Activated CD8-positive, alpha-beta T cell treated with anti-CD3 and anti-CD28 coated beads for 36 hours (primary cell): Measurements from ENCODE around the gene LSP1. TPM values are rescaled to one million over a fixed set of nuclear protein-coding genes. Genes with fewer than 3 reads are reported as not detected.
"Not testable (repeated sequence)": the region's sequence is repeated elsewhere in the genome, so short reads cannot be mapped to it uniquely, and the experiment has no call there.

ENCODE experiments used
- ATAC-seq: fragments of 200-7000 bp; cut with Tn5 transposase; one replicate; pipeline ENCODE4 v1.10.0; 2021; ENCODE audit warnings: mild to moderate bottlenecking, moderate library complexity
- CTCF ChIA-PET: fragments of 350-600 bp; sonication (Branson Sonifier 250); formaldehyde crosslinking; loops from one replicate; lab custom pipeline; 2021; ENCODE audit warnings: antibody characterized with exemption; lab: Charles Lee
- POLR2A ChIA-PET: fragments of 350-600 bp; sonication (Branson Sonifier 250); formaldehyde crosslinking; loops from one replicate; lab custom pipeline; 2021; ENCODE audit warnings: antibody characterized with exemption; lab: Charles Lee
- DNase-seq: peaks from one replicate; pipeline ENCODE4 v3.0.0-alpha.2; 2020
- H3K27ac Mint-ChIP-seq: one replicate; pipeline ENCODE4 v1.8.0; 2021; ENCODE audit warnings: mild to moderate bottlenecking, mixed read lengths
- H3K27me3 Mint-ChIP-seq: one replicate; pipeline ENCODE4 v1.8.0; 2021; ENCODE audit warnings: mixed read lengths
- H3K36me3 Mint-ChIP-seq: one replicate; pipeline ENCODE4 v1.8.0; 2021; ENCODE audit warnings: low read depth, mixed read lengths
- H3K4me1 Mint-ChIP-seq: one replicate; pipeline ENCODE4 v1.8.0; 2021; ENCODE audit warnings: low read depth, mixed read lengths
- H3K4me3 Mint-ChIP-seq: one replicate; pipeline ENCODE4 v1.8.0; 2021; ENCODE audit warnings: mild to moderate bottlenecking, moderate library complexity, mixed read lengths
- H3K9me3 Mint-ChIP-seq: one replicate; pipeline ENCODE4 v1.8.0; 2021; ENCODE audit warnings: mixed read lengths
- CTCF ChIP-seq: fragments of 200-600 bp; IDR thresholded peaks from one replicate; pipeline ENCODE4 v1.8.0; 2022; ENCODE audit warnings: antibody characterized with exemption, mild to moderate bottlenecking
- intact Hi-C: fragments of 100-400 bp; cut with micrococcal nuclease; formaldehyde crosslinking; loops from one replicate; pipeline ENCODE4 v1.10.0; 2022
- total RNA-seq, 2 experiments: library from RNA; stranded (reverse); gene quantifications; one replicate each; pipeline ENCODE4 v1.2.3, GENCODE V29; 2021

Gene LSP1
- total RNA-seq, 2 experiments from 2014 or later = 247 to 251 TPM

DNA sequence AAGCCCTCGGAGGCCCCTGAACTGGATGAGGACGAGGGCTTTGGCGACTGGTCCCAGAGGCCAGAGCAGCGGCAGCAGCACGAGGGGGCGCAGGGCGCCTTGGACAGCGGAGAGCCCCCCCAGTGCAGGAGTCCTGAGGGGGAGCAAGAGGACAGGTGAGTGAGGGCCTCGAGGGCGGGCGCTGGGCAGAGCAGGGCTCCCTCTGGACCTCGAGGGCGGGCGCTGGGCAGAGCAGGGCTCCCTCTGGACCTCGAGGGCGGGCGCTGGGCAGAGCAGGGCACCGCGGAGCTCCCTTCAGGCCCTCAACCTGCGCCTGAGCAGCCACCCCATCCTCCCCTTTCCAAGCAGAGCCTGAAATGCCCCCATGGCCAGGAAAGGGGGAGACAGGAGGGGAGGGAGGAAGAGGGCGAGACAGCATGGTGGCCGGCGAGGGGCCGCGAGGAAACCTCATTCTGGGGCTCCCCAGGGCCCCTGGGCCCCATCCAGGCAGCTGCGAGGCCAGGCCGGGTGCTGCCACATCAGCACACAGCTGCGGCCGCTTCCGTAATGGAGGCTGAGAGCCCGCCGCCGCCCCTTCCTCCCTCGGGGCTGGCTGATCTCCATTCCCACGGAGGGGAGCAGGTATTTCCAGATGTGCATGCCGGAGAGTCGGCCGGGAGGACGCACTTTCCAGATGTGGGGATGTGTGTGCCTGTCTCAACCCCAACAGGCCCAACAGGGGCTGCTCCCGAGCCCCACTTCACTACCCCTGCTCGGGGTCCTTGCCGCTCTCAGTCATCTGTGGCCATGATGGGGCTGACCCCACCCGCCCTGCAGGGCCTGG, 28.8 kb downstream of the LSP1 start:
- no peak for TF ChIP-seq CTCF
- H3K36me3 Mint-ChIP-seq = no peaks in the 10 kb centered on the region
- no peaks in the 10 kb centered on the region for H3K27me3 Mint-ChIP-seq
- no peak overlapping the region for H3K27ac Mint-ChIP-seq
- H3K9me3 Mint-ChIP-seq = no peaks in the 10 kb centered on the region
- intact Hi-C loops = loop anchor here (5.0 to 10.0 kb wide), 3 partner anchors 36 to 273 kb away; partner anchors contain the start of genes TNNI2 and TNNT3
- ChIA-PET CTCF (interaction anchor here (0.6 to 3.9 kb wide), 44 partner anchors 9 to 275 kb away, joined by 3 to 34 read pairs (median 5); partner anchors contain the start of genes H19, LSP1, PRR33 and TNNI2), POLR2A (interaction anchor here (0.6 to 1.4 kb wide), 7 partner anchors 9 to 423 kb away, joined by 3 to 10 read pairs (median 4); partner anchors contain the start of gene PRR33)
- ATAC-seq = peak; percentile 24
- H3K4me1 Mint-ChIP-seq = peaks cover 8% of the 10 kb centered on the region
- DNase-seq = peak; percentile 15
- H3K4me3 Mint-ChIP-seq = no peak overlapping the region

DNA sequence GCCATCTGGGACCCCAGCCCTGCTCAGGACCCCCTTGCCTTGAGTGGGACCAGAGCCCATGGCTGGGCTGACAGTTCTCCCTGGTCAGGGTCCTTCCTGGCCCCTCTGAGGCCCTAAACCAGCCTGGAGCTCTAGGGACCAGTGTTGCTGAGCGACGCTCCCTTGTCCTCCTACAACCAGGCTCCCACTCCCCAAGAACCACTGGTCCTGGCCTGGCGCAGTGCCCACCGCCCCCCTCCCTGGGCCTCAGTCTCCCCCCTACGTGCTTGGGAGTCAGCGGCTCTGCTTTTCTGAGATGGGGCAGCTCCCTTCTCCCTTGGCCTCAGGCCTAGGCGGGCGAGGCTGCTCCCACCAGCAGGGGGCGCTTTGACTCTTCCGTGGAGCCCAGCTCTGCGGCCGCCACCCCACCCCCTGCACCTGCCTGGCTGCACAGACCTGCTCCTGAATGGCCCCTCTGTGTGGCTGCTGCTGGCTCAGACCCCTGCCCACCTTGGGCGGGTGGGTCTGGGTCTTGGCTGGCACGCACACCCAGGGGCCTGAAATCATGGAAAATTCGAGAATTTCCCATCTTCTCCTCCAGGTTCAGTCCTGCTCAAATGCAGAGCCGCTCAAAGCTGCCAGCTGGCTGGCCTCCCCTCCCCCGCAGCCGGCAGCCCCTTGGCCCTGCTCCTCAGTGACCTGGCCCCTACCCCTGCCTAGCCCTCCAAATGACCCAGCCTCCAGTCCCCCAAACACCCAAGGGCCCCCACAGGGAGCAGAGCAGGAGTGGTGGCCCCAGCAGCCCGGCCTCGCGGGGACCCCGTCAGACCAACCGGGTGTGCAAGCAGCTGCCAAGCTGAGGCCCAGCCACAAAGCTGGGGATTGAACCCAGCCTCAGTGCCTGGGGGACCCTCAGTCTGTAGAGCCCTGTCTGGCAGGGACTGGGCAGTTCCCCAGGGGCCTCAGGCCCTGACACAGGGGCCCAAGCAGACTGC, 29.7 kb downstream of the LSP1 start:
- intact Hi-C loops = loop anchor here (5.0 to 10.0 kb wide), 3 partner anchors 35 to 272 kb away; partner anchors contain the start of genes TNNI2 and TNNT3
- Mint-ChIP-seq H3K4me1 (peaks cover 6% of the 10 kb centered on the region), H3K27me3 (no peaks in the 10 kb centered on the region), H3K36me3 (peaks cover under 1% of the 10 kb centered on the region), H3K9me3 (no peaks in the 10 kb centered on the region), H3K4me3 (no peak overlapping the region), H3K27ac (no peak overlapping the region)
- ChIA-PET CTCF (interaction anchor here (0.6 to 3.9 kb wide), 44 partner anchors 9 to 274 kb away, joined by 3 to 34 read pairs (median 5); partner anchors contain the start of genes H19, LSP1, PRR33 and TNNI2), POLR2A (interaction anchor here (1.0 to 1.5 kb wide), 6 partner anchors 9 to 423 kb away, joined by 3 to 10 read pairs (median 4); partner anchors contain the start of gene PRR33)
- peak; percentile 78 for TF ChIP-seq CTCF
- peak; percentile 89 for ATAC-seq
- peak; percentile 87 for DNase-seq

DNA sequence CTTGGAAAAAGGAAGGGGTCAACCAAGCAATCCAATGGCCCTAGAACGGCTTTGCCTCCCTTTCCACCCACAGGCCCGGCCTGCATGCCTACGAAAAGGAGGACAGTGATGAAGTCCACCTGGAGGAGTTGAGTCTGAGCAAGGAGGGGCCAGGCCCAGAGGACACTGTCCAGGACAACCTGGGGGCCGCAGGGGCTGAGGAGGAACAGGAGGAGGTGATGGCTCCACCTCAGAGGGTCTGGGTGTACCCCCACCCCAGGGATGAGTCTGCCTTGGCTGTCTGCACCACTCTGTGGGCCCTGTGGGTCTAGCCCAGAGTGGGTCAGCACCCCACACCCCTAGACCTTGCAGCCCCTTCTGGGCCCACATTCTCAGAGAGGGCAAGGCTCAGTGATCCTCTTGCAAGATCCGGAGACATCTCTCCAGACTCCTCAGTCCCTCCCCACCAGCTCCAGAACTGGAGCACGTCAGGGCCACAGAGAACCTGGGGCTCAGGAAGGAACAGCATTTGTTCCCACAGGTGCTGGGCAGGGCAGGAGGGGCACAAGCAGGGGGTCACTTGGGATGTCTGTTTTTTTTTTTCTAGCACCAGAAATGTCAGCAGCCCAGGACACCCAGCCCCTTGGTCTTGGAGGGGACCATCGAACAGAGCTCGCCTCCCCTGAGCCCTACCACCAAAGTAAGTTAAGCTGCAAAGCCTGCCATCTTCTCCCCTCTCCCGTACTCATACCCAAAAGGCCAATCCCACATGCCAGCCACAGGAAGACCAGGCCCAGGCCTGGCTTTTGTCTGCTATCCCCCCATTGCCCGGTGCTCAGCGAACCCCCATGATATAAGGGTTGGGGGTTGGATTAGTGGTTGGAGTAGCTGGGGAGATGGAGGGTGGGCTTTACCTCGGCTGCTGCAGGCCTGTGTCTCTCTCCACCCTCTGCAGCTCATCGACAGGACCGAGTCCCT, 30.7 kb downstream of the LSP1 start:
- TF ChIP-seq CTCF = no peak
- intact Hi-C loops = loop anchor here (5.0 to 10.0 kb wide), 3 partner anchors 34 to 271 kb away; partner anchors contain the start of genes TNNI2 and TNNT3
- Mint-ChIP-seq H3K27ac (no peak overlapping the region), H3K27me3 (no peaks in the 10 kb centered on the region), H3K9me3 (no peaks in the 10 kb centered on the region), H3K4me1 (peaks cover 12% of the 10 kb centered on the region), H3K36me3 (peaks cover 7% of the 10 kb centered on the region), H3K4me3 (no peak overlapping the region)
- no peak for ATAC-seq
- CTCF ChIA-PET = interaction anchor here (1.2 to 3.9 kb wide), 17 partner anchors 7 to 268 kb away, joined by 3 to 32 read pairs (median 12); partner anchors contain the start of genes LSP1 and PRR33
- no peak for DNase-seq
- POLR2A ChIA-PET = interaction anchor here (1.3 to 1.5 kb wide), 3 partner anchors 8 to 34 kb away, joined by 4 to 10 read pairs (median 4); partner anchors contain the start of gene PRR33

- Mint-ChIP-seq H3K36me3 (peaks cover 12% of the 10 kb centered on the region), H3K27ac (no peak overlapping the region), H3K9me3 (no peaks in the 10 kb centered on the region), H3K4me1 (peaks cover 16% of the 10 kb centered on the region), H3K27me3 (no peaks in the 10 kb centered on the region), H3K4me3 (no peak overlapping the region)
- ChIA-PET POLR2A (interaction anchor here (1.5 kb wide), 1 partner anchor 32 kb away, joined by 4 read pairs; no protein-coding TSS in a partner anchor), CTCF (interaction anchor here (1.2 kb wide), 1 partner anchor 32 kb away, joined by 3 read pairs; the partner anchor contains the start of gene LSP1)
- TF ChIP-seq CTCF = no peak
- no peak for DNase-seq
- ATAC-seq = no peak
- intact Hi-C loops = loop anchor here (5.0 to 10.0 kb wide), 3 partner anchors 33 to 270 kb away; partner anchors contain the start of genes TNNI2 and TNNT3
These were observed 31.4 kb downstream of the LSP1 start for GRCh38 chr11:1884303-1884700.

DNA sequence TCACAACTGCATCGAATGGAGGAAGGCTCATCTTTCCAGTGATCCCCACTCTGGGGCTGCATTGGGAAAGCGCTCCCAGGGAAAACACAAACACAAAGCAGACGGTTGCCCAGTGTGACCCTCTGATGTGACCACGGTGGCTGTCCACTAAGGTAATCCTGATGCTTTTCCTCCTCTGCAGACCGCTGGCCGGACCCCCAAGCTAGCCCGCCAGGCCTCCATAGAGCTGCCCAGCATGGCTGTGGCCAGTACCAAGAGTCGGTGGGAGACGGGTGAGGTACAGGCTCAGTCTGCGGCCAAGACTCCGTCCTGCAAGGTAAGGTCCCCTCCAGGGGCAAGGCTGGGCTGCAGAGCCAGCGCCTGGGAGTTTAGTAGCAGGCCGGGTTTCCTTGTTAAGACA, 33.7 kb downstream of the LSP1 start:
- H3K27me3 Mint-ChIP-seq, H3K27ac Mint-ChIP-seq, H3K9me3 Mint-ChIP-seq, ATAC-seq, CTCF ChIA-PET, POLR2A ChIA-PET, H3K4me3 Mint-ChIP-seq, DNase-seq: not testable (repeated sequence)
- peaks cover 20% of the 10 kb centered on the region for H3K4me1 Mint-ChIP-seq
- intact Hi-C loops = loop anchor here (10.0 kb wide), 1 partner anchor 268 kb away; no protein-coding TSS in a partner anchor
- H3K36me3 Mint-ChIP-seq = peaks cover 30% of the 10 kb centered on the region
